CD4-positive, alpha-beta T cell treated with Interleukin-15 for 4 hours (primary cell): ENCODE results near the gene DNAI4.
"Not testable (repeated sequence)": the region's sequence is repeated elsewhere in the genome, so short reads cannot be mapped to it uniquely, and the experiment has no call there.

ENCODE experiments used
- DNase-seq: peaks from one replicate; pipeline ENCODE4 v3.0.0-alpha.2; 2020; ENCODE audit warnings: low spot score

Gene DNAI4

GRCh38 chr1:66929691-66929998 is 5.0 kb upstream of the DNAI4 start:
- DNase-seq: no peak

GRCh38 chr1:66929146-66929688 is 4.6 kb upstream of the DNAI4 start:
- DNase-seq: no peak

- DNase-seq: no peak
Measured at GRCh38 chr1:66927528-66927927, 2.9 kb upstream of the DNAI4 start.

- DNase-seq: no peak
Measured at GRCh38 chr1:66925944-66926343, 1.3 kb upstream of the DNAI4 start.

- no peak for DNase-seq
Measured at GRCh38 chr1:66925558-66925910, 878 bp upstream of the DNAI4 start.

GRCh38 chr1:66920543-66920942 is 4.1 kb downstream of the DNAI4 start:
- no peak for DNase-seq

GRCh38 chr1:66919828-66920227 is 4.8 kb downstream of the DNAI4 start:
- DNase-seq: no peak

- DNase-seq: no peak
Measured at GRCh38 chr1:66919063-66919462, 5.6 kb downstream of the DNAI4 start.

GRCh38 chr1:66917476-66917875 is 7.2 kb downstream of the DNAI4 start:
- no peak for DNase-seq

- DNase-seq: no peak
Measured at GRCh38 chr1:66916320-66916719, 8.3 kb downstream of the DNAI4 start.

- DNase-seq: not testable (repeated sequence)
Measured at GRCh38 chr1:66915203-66915602, 9.5 kb downstream of the DNAI4 start.

GRCh38 chr1:66893712-66894111 is 30.9 kb downstream of the DNAI4 start:
- DNase-seq: no peak

- DNase-seq: no peak
Measured at GRCh38 chr1:66890621-66891020, 34.0 kb downstream of the DNAI4 start.

GRCh38 chr1:66889030-66889429 is 35.6 kb downstream of the DNAI4 start:
- no peak for DNase-seq

GRCh38 chr1:66876664-66877063 is 48.0 kb downstream of the DNAI4 start:
- DNase-seq: no peak

- no peak for DNase-seq
Measured at GRCh38 chr1:66873111-66873510, 51.5 kb downstream of the DNAI4 start.

GRCh38 chr1:66872024-66872423 is 52.6 kb downstream of the DNAI4 start:
- DNase-seq: not testable (repeated sequence)

GRCh38 chr1:66867501-66867900 is 57.2 kb downstream of the DNAI4 start:
- no peak for DNase-seq

- DNase-seq: no peak
Measured at GRCh38 chr1:66860529-66860928, 64.1 kb downstream of the DNAI4 start.

- DNase-seq: no peak
Measured at GRCh38 chr1:66853379-66853778, 71.3 kb downstream of the DNAI4 start.

GRCh38 chr1:66852870-66853269 is 71.8 kb downstream of the DNAI4 start:
- DNase-seq: no peak

- no peak for DNase-seq
Measured at GRCh38 chr1:66850989-66851388, 73.7 kb downstream of the DNAI4 start.

GRCh38 chr1:66848193-66848592 is 76.5 kb downstream of the DNAI4 start:
- DNase-seq: no peak

GRCh38 chr1:66840929-66841328 is 83.7 kb downstream of the DNAI4 start:
- DNase-seq: no peak

- no peak for DNase-seq
Measured at GRCh38 chr1:66834926-66835325, 89.7 kb downstream of the DNAI4 start.
